ENCODE measurements around the gene TRPV6.

TRPV6 gene

DNA sequence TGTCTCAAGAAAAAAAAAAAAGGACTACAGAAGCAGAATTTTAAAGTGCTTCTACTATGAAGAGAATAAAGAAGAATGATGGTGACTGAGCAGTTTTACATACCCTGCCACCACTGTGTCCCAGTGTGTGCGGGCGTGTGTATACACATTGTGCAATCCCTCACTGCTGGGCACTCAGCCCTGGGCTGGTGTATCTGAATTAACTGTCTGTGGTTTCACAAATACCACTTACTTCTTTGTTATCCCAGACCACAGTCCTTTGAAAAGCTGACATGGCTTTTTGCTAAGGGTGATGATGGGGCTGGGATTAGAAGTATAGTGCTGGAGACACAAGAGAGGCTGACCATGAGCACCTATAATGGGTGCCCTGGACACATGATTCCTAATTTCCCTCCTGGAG, 21.1 kb upstream of the TRPV6 start:
- DNase-seq = no peak

DNA sequence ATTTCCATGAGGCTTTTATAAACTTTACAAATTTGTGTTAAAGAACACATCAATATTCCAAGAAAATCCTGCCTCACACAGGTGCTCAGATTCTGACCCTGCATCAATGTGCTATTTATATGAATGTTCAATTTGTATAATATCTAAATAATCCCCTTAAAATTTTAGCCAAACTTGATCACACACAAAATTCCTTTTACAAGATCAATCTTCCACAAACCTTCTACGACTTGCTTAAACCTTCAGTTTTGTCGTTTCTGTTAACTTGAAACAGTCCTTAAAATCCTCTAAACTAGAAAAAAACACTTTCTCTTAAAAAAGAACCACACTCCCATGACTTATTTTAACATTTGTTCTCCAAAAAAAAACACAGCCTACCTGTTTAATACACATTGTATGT, 20.2 kb upstream of the TRPV6 start:
- no peak for DNase-seq

DNA sequence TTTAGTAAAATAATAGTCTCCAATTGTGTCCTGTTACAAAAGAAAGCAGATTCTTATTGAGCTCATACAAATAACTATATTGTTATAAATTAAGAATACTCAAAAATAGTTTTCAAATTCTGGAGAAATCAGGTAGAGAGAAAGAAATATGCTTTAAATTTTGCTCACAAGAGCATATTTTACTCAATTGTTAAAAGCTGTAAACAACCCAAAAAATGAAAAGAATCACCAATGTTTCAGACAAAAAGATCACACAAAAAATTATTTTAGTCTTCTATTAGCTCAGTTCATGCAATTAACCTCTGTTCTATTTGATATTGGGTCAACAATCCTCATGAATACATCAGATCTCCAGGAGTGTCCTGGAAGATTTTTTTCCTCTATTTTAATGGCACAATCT, 18.6 kb upstream of the TRPV6 start:
- no peak for DNase-seq

DNA sequence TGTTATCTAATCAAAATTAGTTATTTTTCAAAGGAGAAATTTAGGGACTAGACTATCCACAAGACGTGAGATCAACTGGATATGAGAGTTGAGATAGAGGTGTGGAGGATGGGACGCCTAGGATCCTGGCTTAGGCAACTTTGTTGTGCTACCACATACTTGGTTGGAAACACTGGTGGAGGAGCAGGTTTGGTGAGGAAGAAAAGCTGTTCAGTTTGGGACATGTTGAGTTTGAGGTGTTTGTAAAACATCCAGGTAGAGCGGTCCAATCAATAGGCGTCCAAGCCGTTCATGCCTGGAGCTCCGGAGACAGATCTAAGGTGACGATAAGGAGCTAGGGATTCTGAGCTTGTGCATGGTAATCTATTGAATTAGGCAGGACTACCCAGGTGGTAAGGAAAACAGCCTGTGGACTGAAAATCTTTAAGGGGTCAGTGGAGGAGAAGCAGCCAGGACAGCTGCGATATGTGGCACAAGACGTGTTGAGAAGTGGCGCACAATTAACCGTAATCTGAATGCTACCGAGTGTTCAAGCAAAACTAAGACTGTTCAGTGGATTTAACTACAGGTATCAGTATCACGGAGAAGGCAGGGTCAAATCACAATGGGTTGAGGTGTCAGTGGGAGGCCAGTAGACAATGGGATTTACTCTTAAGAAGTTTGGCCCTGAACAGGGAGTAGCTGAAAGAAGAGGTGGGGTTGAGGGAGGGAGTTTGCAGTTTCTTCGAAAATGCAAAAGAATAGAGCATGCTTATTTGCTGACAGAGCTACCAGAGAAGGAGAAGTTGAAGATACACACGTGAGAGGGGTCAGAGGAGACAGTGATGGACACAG, 16.1 kb upstream of the TRPV6 start:
- DNase-seq = no peak

DNA sequence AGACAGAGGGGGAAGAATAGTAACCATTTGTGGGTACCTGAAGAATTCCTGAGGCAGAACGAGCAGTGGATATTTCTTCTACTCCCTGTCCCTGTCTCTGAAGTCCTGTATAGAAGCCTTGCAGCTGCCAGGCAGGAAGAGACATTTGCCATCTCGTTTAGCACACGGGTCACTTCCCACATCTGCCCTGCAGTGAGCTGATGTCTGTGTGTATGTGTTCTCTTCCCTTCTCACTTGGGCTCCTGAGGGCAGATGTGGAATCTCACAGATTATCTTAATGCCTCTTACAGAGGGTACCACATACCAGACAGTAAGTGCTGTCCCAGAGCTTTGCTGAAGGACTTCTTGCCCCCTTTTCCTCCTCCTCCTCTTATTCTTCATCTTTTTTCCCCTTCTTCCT, 14.1 kb upstream of the TRPV6 start:
- DNase-seq = no peak

DNA sequence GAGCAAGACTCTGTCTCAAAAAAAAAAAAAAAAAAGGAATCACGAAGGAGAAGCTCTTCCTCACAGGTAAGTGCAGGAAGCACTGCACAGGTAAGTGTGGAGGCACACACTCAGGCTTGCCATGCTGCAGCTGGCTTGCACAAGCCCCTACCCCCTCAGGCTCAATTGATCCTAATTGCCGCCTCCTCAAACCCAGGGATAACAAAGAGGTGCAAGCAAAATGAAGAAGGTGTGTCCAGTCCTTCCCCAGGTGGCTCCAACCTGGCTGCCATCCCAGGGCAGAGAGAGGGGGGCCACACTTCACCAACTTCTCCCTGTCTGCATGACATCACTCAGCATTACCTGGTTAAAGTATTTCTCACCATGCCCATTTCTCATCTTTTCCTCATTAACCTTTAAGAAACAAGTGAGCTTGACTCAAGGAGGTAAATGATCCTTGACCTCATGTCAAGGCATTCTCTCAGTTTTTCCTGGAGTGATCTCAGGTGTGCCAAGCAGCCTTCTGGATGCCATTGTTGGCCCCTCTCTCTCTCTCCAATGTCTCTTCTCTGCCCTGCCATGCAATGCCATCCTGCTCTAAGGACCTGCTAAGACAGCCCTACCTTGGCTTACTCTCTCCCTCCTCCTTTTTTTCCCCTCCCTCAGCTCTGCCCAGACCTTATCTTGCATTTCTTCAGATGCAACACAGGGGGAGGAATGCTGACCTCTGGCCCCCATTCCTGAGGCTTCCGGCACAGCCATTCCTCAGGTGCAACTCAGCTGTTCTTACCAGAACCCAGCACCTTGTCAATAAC, 13.0 kb upstream of the TRPV6 start:
- DNase-seq = no peak

DNA sequence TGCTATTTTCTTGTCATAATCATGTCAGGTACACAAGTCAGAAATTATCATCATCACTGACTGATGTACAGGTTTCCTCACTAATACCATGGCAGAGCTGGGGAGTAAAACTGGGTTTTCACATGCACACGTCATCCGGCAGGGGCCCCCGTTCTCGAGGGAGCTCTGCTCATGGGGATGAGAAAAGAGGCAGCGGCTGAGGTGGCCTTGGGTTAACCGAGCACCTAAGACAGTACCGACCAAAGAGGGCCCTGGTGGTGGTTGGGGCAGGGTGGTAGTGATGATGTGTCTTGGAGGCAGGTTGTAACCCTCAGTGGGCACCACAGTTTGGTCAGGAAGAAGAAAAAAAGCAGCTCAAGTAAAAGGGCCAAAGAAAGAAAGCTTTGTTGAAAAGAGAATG, 12.1 kb upstream of the TRPV6 start:
- DNase-seq = no peak

DNA sequence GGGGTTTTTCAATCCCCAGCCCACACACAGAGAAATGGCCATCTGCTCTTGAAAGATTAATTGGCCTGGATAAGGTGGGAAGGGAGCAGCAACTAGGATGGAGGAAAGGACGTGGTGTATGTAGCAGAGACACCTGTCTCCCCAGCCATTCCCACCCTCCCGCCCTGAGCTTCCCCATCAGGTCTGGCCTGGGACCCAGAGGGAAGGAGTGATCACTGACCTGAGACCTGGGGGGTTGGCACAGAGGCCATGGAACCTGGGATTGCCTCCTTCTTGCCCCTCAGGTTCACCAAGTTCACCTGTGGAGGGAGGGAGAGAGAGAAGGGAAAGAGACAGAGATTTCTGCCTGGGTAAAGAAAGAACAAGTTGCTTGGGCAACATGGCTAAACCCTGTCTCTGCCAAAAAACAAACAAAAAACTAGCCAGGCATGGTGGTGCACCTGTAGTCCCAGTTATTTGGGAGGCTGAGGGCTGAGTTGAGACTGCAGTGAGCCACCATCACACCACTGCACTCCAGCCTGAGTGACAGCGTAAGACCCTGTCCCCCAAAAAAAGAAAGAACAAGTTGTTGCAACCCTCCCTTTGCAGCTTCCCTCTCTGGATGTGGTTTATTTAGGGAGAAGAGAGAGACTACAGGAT, 11.3 kb upstream of the TRPV6 start:
- DNase-seq = no peak

DNA sequence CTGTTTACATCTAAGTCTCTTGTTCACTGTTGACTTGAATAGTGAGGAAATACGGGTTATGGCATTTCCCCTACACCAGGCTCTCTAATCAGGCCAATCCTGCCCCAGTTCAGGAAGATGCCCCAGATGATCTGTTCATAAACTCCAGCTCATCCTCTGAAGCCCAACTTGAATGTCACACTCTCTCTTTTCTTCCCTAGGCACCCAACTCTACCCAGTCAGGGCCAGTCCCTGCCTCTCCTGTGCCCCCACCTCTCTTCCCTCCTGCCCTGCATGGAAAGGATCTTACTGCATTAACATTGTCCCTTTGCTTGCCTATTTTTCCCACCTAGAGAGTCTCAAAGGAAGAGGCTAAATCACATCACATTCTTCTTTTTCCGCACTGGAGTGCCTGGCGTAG, 10.6 kb upstream of the TRPV6 start:
- no peak for DNase-seq

DNA sequence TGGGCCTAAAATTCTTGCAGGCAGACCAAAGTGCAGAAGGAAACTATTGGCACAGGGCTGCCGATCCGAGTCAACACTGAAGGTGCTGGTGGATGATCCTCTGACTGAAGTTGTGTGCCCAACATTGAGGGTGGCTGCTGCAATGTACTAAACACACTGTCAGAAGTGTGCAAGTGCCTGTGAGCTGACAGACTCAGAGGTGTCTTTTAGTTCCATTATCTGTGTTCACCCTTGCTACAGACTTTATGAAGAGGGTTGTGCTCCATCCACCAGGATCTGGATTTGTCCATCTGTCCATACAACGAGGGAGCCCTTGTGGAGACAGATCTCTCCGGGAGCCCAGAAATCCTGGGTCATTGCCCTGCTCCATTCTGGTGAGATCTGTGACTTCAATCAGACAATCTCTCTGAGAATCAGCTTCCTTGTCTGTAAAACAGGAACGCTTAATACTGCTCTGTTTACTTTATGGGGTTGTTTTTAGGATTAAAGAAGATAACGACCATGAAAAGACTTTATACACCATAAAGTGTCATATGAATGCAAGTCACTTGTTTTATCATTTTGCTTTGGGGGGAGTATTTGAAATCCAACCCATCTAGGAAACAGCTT, 9.5 kb upstream of the TRPV6 start:
- no peak for DNase-seq

DNA sequence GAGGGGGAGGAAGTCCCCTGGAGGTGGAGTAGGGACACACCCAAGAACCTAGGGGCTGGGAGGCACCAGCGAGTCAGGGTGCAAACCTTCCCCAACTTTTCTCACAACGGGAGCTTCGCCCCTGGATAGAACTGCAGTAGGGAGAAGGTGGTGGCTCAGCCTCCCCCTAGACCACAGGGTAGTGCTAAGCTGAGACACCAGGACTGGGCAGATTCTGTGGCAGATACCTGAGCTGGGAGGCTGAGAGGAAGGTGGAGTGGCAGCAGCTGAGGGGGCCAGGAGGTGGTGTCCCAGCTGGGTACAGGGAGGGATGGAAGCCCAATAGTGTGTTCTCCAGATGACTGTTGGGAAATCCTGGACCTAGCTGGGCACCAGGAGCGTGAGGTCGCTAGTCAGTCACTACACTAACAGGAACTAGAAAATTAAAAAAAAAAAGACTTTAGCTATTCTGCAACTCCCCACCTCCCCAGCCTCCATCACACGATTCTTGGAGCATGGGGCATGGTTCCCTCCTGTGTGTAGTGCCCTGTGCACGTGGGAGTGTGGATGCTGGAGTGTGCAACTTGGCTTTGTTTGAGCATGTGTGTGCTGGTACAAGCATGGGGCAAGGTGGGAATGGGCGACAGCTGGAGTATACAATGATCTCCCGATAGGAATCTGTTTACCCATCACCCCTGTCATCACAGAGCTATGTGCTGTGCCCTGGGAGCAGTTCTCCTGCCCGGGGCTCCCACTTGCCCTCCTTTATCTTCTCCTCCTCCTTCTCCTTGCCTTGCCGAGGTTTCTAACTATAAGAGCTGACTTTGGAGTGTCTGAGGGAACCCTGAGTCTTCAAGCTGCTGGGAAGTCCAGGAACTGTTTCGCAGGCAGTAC, 8.8 kb upstream of the TRPV6 start:
- DNase-seq = no peak

DNA sequence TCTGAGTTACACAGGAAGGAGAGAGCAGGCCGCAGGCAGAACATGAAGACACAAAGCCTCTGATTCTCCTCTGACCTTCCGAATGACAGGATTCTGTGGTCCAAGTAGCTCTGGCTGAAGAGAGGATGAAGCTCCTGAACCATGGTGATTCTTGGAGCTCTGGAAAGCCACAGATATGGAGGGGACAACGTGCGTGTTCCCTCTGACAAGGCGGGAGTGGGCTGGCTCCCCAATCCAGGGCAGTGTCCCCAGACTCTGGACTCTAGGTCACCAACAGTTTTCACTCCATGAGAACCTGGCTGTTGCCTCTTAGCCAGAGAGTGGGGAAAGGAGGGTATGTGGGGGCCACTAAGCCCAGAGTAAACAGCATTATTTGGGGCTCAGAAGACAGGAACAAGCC, 7.4 kb upstream of the TRPV6 start:
- no peak for DNase-seq

DNA sequence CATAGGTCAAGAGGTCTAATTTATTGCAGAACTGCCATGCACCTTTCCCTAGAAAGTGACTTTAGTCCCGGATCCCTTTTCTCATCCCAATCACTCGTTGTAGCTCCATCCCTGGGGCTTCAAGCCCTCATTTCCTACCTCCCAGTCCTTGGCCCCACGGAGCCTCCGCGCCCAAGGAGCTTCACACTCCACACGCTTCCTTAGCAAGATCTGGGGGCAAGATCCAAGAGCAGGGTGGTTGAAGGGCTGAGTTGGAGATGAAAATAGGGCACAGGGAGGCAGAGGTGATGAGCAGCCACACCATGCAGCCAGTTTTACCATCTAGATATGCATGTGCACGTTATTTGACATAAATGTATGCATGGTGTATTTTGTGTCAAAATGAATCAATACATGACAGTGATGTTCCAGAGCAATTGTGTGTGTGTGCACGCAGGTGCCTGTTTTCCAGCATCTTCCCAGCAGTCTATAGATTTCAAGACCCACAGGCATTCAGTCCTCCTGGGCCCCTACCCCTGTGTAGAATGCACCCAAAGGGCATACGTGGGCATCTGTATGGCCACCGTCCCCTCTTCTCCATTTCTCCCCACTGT, 6.0 kb upstream of the TRPV6 start:
- no peak for DNase-seq

DNA sequence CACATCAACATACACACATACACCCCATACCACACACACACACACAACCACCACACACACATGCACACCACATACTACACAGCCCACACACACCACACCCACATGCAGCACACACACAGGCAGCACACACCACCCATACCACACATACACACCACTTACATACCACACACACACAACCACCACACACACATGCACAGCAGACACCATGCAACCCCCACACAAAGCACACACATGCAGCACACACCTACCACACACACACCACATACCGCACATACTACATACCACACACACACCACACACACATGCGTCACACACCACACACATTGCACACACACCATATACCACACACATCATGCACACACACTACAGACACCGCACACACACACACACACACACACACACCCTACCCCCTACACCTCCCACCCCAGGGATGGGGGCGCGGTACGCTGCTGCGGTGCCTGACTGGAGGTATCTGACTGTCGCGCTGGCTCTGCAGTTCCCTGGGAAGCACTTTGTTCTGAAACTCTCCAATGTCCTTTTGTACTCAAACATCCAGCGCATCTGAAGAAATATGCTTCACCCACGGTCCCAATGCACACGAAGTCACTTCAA, 5.4 kb upstream of the TRPV6 start:
- no peak for DNase-seq

DNA sequence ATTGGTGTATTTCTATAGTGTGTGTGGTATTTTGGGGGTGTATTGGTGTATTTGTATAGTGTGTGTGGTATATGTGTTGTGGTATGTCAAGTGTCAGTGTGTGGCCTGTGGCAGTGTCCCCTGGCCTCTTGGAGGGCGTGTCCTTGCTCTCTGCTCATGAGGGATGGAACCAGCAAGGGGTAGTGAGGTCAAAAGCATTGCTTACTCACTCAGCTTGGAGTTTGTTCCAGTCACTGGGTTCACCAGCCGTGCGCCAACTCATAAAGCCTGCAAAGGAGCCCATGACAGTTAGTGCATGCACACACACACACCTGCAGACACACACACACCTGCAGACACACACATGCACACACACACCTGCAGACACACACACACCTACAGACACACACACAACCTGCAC, 4.3 kb upstream of the TRPV6 start:
- no peak for DNase-seq

DNA sequence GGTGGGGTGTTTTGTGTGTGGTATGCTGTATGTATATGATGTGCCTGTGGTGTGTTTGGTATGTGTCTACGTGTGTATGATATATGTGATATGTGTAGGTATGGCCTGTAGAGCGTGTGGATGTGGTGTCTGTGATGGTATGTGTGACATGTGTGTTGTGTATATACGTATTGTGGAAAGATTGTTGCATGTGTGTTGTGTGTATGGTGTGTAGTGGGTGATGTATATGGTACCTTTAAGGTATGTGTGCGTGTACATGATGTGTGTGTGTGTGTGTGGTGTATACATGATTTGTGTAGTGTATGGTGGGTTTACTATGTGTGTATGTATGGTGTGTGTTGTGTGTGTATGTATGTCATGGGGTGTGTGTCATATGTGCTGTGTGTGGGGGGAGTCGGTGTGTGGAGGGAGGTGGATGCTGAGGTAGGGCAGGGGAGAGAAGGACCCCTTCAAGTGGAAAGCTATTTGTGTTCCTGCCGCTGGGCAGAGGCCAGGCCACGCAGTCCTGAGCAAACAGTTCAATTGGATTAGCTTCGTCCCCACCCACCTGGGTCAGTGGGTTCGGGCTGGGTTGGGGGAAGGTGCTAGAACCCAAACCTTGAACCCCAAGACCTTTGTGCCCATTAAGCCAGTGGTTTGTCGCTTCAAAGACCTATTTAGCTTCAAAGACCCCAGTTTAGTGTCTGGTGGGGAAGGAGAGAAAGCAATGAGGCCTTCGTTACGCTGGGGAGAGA, 1.9 kb upstream of the TRPV6 start:
- no peak for DNase-seq

DNA sequence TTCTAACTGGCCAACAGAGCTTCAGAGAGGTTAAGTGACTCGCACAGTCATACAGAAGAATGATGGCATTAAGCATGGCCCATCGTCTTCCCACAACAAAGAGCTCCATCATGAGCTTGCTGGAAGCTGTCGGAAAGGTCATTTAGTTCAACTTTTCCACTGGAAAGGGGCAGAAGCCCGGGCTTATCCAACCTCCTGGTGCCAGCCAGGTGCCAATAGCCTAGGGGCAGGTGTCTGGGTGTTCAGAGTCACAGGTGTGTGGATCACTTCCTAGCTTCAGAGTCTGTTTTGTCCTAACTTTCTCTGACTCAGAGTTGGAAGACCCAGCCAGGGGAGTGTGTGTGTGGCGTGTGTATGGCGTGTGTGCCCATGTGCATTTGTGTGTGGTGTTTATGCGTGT, 1.3 kb upstream of the TRPV6 start:
- DNase-seq = no peak

DNA sequence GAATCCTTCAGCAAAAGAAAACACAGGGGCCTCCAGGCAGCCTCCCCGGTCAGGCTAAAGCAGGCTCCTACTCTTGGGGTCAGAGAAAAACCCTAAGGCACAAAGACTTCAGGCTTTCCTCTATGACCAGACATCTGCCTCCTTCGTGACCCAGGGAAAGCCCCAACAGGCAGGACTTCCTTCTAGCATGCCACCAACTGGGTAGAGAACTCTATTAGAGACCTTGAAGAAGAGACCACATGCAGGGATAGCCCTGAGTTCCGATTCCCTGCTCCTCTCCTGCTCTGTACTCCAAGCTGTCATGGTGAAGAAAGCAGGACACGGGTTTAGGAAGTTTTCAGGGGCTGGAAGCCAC, 1.3 kb downstream of the TRPV6 start:
- DNase-seq = no peak

DNA sequence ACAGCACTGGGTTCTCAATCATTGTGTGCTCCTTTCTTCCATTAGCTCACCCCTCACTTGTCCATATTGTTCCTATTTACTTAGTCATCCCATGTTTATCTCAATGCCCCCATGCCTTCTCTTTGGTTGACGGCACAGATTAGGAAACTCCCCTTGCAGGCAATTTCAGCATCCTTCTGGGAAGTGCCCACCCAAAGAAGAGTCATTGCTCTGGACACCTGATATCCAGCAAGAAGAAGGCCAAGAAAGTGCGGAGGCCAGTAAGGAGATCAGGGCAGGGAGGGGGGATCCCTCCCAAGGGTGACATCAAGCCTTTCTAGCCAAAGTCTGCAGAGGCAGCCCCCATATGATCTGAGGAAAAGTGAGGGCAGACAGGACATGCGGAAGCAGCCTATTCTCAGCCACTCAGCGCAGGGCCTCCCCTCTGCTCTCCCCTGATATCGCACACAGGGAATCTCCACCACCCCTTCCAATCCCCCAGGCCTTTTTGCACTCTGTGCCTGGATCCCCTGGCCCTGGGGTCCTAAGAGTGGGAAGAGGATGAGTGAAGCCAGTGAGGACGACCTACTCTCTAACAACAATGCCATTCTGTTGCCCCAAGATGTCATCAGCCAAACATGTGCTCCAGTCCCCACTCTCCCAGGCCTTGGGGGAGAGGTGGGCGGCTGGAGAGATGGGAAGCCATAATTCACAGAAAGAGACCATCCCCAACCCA, 1.8 kb downstream of the TRPV6 start:
- no peak for DNase-seq

DNA sequence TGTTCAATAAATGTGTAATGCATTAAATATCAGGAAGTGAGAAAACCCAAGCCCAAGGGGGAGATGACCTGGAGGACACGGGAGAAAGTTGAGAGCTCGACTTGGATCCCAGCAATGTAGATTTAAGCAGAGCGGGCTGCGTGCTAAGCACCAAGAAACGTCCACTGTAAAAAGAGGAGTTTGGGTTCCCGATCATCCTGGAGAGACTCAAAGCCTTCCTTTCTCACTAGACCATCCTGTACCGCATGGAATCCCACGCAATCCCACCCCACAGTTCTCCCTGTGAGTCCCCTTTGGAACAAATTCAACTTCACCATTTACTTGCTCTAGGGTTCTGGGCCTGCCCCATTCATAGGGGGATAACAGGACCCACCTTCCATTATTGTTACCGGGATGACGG, 2.4 kb downstream of the TRPV6 start:
- no peak for DNase-seq

DNA sequence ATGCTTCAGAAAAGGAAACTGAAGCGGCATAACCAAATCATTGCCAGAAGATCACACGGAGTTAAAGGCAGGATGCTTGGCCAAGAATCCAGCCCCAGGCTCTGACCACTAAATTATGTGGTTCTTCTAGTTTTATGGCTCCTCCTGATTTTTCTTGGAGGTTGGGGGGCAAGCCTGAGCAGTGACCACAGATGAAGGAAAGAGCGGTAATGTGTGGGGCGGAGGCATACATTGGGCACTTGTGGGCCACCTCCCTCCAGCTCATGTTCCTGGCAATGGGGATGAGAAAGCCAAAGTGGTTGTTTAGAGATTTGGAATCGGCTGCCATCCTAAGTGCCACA, 3.2 kb downstream of the TRPV6 start:
- DNase-seq = no peak

Measured in fibroblast of skin of right quadriceps (primary cell).